KMS-11 (cell line): ENCODE data around the gene TAB2.

ENCODE experiments used
- H2AFZ ChIP-seq: fragments of 200-600 bp; sonication (generic); 2 replicates; pipeline ENCODE4 v1.6.1; 2016; ENCODE audit warnings: antibody characterized with exemption, mixed run types, low read depth
- H3K27ac ChIP-seq: fragments of 200-600 bp; sonication (generic); 2 replicates; pipeline ENCODE4 v1.6.1; 2016; ENCODE audit warnings: mild to moderate bottlenecking, mixed run types
- H3K27me3 ChIP-seq: fragments of 200-600 bp; sonication (generic); 2 replicates; pipeline ENCODE4 v1.6.1; 2017; ENCODE audit warnings: mild to moderate bottlenecking, low read depth, mixed run types, moderate library complexity; ENCODE audit not compliant: insufficient read depth
- H3K36me3 ChIP-seq: fragments of 200-600 bp; sonication (generic); 2 replicates; pipeline ENCODE4 v1.6.1; 2017; ENCODE audit warnings: mild to moderate bottlenecking, mixed run types; ENCODE audit not compliant: insufficient read depth
- H3K4me1 ChIP-seq: fragments of 200-600 bp; sonication (generic); 2 replicates; pipeline ENCODE4 v1.6.1; 2016; ENCODE audit warnings: mild to moderate bottlenecking, low read depth, mixed run types; ENCODE audit not compliant: poor library complexity, severe bottlenecking
- H3K4me2 ChIP-seq: fragments of 200-600 bp; sonication (generic); 2 replicates; pipeline ENCODE4 v1.7.0; 2016; ENCODE audit warnings: mild to moderate bottlenecking, mixed run types
- H3K4me3 ChIP-seq: fragments of 200-600 bp; sonication (generic); IDR thresholded peaks from 2 replicates; pipeline ENCODE4 v1.6.1; 2017; ENCODE audit warnings: low read depth, low read length, mixed read lengths; ENCODE audit not compliant: insufficient read depth
- H3K79me2 ChIP-seq: fragments of 200-600 bp; sonication (generic); 2 replicates; pipeline ENCODE4 v1.6.1; 2016; ENCODE audit warnings: low read depth, mixed run types; ENCODE audit not compliant: insufficient read depth
- H3K9ac ChIP-seq: fragments of 200-600 bp; sonication (generic); 2 replicates; pipeline ENCODE4 v1.6.1; 2016; ENCODE audit warnings: mild to moderate bottlenecking, mixed run types
- H4K20me1 ChIP-seq: fragments of 200-600 bp; sonication (generic); 2 replicates; pipeline ENCODE4 v1.6.1; 2016; ENCODE audit warnings: mild to moderate bottlenecking, mixed run types; ENCODE audit not compliant: insufficient read depth
- CTCF ChIP-seq: fragments of 200-600 bp; sonication (generic); conservative IDR thresholded peaks from 2 replicates; pipeline ENCODE4 v1.6.1; 2017; ENCODE audit warnings: low read depth, mild to moderate bottlenecking, antibody characterized with exemption, low read length, moderate library complexity, mixed read lengths

The TAB2 gene

GRCh38 chr6:149405823-149406765 is 88.6 kb downstream of the TAB2 start:
- Histone ChIP-seq H3K4me1 (peaks cover 8% of the 10 kb centered on the region), H3K9ac (no peak overlapping the region), H4K20me1 (no peaks in the 10 kb centered on the region), H3K79me2 (no peaks in the 10 kb centered on the region), H3K27me3 (no peaks in the 10 kb centered on the region), H2AFZ (no peak overlapping the region), H3K27ac (no peak overlapping the region), H3K4me2 (no peak overlapping the region), H3K36me3 (no peaks in the 10 kb centered on the region), H3K4me3 (no peak overlapping the region)
- TF ChIP-seq CTCF: no peak

GRCh38 chr6:149409617-149410016 is 92.1 kb downstream of the TAB2 start:
- no peak overlapping the region for H3K27ac ChIP-seq
- no peaks in the 10 kb centered on the region for H3K79me2 ChIP-seq
- H3K4me2 ChIP-seq: no peak overlapping the region
- peaks cover 8% of the 10 kb centered on the region for H3K4me1 ChIP-seq
- no peaks in the 10 kb centered on the region for H4K20me1 ChIP-seq
- no peak overlapping the region for H3K9ac ChIP-seq
- no peak overlapping the region for H2AFZ ChIP-seq
- no peak for TF ChIP-seq CTCF
- H3K36me3 ChIP-seq: no peaks in the 10 kb centered on the region
- H3K27me3 ChIP-seq: no peaks in the 10 kb centered on the region
- H3K4me3 ChIP-seq: no peak overlapping the region

- no peak overlapping the region for H3K27ac ChIP-seq
- TF ChIP-seq CTCF: no peak
- H2AFZ ChIP-seq: no peak overlapping the region
- H3K9ac ChIP-seq: no peak overlapping the region
- H3K79me2 ChIP-seq: no peaks in the 10 kb centered on the region
- H3K4me3 ChIP-seq: no peak overlapping the region
- no peaks in the 10 kb centered on the region for H3K36me3 ChIP-seq
- H3K4me2 ChIP-seq: no peak overlapping the region
- H3K4me1 ChIP-seq: peaks cover 1% of the 10 kb centered on the region
- H3K27me3 ChIP-seq: no peaks in the 10 kb centered on the region
- no peaks in the 10 kb centered on the region for H4K20me1 ChIP-seq
Measured at GRCh38 chr6:149410557-149410956, 93.0 kb downstream of the TAB2 start.

GRCh38 chr6:149414009-149414408 is 96.5 kb downstream of the TAB2 start:
- H3K27ac ChIP-seq: no peak overlapping the region
- no peak for TF ChIP-seq CTCF
- no peaks in the 10 kb centered on the region for H3K27me3 ChIP-seq
- no peak overlapping the region for H3K9ac ChIP-seq
- H3K4me1 ChIP-seq: no peaks in the 10 kb centered on the region
- H4K20me1 ChIP-seq: no peaks in the 10 kb centered on the region
- H3K4me3 ChIP-seq: no peak overlapping the region
- no peak overlapping the region for H2AFZ ChIP-seq
- no peaks in the 10 kb centered on the region for H3K36me3 ChIP-seq
- H3K79me2 ChIP-seq: no peaks in the 10 kb centered on the region
- H3K4me2 ChIP-seq: no peak overlapping the region
